ENCODE measurements around the gene SOSTDC1.

DNA sequence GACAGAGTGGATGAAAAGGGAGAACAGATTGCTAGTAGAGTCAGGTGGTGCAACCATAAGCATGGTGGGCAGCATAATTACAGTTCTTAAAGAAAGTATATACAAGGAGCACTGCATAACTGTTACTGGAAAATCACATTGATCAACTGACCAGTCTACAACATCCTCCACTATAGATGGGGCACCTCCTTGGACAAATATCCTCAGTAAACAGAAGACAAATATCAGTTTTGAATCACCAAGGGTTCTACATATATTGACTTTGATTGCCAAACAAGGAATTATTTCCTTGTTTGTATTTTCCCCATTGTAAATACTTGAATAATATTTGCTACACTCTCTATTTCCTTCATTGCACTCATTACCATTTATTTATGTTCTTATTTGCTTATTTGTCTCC, 26.6 kb downstream of the SOSTDC1 start:
- TF ChIP-seq, protein P1, sequence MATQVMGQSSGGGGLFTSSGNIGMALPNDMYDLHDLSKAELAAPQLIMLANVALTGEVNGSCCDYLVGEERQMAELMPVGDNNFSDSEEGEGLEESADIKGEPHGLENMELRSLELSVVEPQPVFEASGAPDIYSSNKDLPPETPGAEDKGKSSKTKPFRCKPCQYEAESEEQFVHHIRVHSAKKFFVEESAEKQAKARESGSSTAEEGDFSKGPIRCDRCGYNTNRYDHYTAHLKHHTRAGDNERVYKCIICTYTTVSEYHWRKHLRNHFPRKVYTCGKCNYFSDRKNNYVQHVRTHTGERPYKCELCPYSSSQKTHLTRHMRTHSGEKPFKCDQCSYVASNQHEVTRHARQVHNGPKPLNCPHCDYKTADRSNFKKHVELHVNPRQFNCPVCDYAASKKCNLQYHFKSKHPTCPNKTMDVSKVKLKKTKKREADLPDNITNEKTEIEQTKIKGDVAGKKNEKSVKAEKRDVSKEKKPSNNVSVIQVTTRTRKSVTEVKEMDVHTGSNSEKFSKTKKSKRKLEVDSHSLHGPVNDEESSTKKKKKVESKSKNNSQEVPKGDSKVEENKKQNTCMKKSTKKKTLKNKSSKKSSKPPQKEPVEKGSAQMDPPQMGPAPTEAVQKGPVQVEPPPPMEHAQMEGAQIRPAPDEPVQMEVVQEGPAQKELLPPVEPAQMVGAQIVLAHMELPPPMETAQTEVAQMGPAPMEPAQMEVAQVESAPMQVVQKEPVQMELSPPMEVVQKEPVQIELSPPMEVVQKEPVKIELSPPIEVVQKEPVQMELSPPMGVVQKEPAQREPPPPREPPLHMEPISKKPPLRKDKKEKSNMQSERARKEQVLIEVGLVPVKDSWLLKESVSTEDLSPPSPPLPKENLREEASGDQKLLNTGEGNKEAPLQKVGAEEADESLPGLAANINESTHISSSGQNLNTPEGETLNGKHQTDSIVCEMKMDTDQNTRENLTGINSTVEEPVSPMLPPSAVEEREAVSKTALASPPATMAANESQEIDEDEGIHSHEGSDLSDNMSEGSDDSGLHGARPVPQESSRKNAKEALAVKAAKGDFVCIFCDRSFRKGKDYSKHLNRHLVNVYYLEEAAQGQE (IDR thresholded peaks at IDR 0.05; ENCODE audit: low read depth, low read length), result no peak
- TF ChIP-seq, protein P2, sequence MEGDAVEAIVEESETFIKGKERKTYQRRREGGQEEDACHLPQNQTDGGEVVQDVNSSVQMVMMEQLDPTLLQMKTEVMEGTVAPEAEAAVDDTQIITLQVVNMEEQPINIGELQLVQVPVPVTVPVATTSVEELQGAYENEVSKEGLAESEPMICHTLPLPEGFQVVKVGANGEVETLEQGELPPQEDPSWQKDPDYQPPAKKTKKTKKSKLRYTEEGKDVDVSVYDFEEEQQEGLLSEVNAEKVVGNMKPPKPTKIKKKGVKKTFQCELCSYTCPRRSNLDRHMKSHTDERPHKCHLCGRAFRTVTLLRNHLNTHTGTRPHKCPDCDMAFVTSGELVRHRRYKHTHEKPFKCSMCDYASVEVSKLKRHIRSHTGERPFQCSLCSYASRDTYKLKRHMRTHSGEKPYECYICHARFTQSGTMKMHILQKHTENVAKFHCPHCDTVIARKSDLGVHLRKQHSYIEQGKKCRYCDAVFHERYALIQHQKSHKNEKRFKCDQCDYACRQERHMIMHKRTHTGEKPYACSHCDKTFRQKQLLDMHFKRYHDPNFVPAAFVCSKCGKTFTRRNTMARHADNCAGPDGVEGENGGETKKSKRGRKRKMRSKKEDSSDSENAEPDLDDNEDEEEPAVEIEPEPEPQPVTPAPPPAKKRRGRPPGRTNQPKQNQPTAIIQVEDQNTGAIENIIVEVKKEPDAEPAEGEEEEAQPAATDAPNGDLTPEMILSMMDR (IDR thresholded peaks at IDR 0.05), result no peak
- TF ChIP-seq RFX5 (IDR thresholded peaks at IDR 0.05; ENCODE audit: low read length), result no peak
- no peak for TF ChIP-seq USF2 (IDR thresholded peaks at IDR 0.05; ENCODE audit: borderline replicate concordance, low read depth, low read length)
- TF ChIP-seq RAD21 (IDR thresholded peaks at IDR 0.05; ENCODE audit: low read length), result no peak
- TF ChIP-seq ELF1 (IDR thresholded peaks at IDR 0.05), result no peak
- no peak for TF ChIP-seq EP300 (IDR thresholded peaks at IDR 0.05; ENCODE audit: borderline replicate concordance in 1 of 2, low read depth in 1 of 2, low read length in 1 of 2)
- no peak for TF ChIP-seq NFIC (IDR thresholded peaks at IDR 0.05; ENCODE audit: borderline replicate concordance)
- TF ChIP-seq POLR2AphosphoS5 (IDR thresholded peaks at IDR 0.05; ENCODE audit: low read depth, low read length), result no peak
- TF ChIP-seq SIN3A (IDR thresholded peaks at IDR 0.05; ENCODE audit: borderline replicate concordance, low read depth, low read length), result no peak
- TF ChIP-seq EZH2phosphoT487 (IDR thresholded peaks at IDR 0.05; ENCODE audit: borderline replicate concordance, low read depth), result no peak
- no peak for TF ChIP-seq GATA2 (CRISPR knock-in tag; IDR thresholded peaks at IDR 0.05)
- TF ChIP-seq YY1 (IDR thresholded peaks at IDR 0.05; ENCODE audit: low read depth), result no peak

Data from SK-N-SH (cell line).